ENCODE data around the gene OR1F1.

- TF ChIP-seq EP300 (IDR thresholded peaks at IDR 0.05; ENCODE audit: borderline replicate concordance in 1 of 2, low read depth in 2 of 2, low read length in 2 of 2) (no peak), POLR2AphosphoS5 (IDR thresholded peaks at IDR 0.05; ENCODE audit: low read depth, low read length) (no peak), TBP (IDR thresholded peaks at IDR 0.05; ENCODE audit: low read depth, low read length) (no peak)
Measured at GRCh38 chr16:3138342-3138741, 49.7 kb upstream of the OR1F1 start.
